ENCODE results near the gene PISD.

PISD gene

DNA sequence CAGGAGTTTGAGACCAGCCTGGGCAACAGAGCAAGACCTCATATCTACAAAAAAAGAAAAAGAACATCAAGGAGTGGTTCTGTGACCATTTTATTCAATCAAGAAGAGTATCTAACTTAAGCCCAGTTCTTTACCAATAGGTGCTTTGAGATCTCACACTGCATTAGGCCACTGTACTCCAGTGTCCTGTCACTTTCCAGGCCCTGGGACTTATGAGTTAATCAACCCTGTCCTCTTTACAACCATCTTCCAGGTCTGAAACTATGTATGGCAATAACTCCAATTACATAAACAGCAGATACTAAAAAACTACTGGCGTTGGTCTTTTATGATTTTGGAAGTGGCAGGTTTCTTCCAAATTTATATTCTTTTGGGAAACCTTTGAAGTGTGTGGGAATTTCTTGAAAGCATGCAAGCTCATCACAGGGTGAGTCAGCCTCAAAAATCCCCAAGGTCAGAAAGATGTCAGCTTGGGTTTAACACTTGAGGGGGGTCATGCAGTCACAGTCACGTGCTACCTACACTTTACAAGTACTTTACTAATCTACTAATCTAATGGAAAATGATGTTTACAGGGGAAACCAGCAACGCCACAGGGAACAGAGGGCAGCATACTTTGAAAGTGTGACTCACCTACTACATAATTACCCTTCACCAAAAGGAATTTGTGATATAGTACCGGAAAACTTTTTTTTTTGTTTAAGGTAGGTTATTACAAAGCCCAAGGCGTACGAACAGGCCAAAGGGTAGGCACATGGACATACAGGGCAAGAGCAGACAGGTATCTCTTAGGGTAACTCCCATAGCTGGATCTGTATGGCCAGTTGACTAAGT is 15.6 kb downstream of the PISD start:
- H3K4me3 Mint-ChIP-seq: no peak overlapping the region
- peak; percentile 81 to 94 for ATAC-seq (replicated peaks)
- H3K27me3 Mint-ChIP-seq: no peaks in the 10 kb centered on the region
- H3K36me3 Mint-ChIP-seq: peaks cover 17 to 32% of the 10 kb centered on the region in 2 donors
- no peaks in the 10 kb centered on the region for H3K9me3 Mint-ChIP-seq
- DNase-seq: peak; percentile 38
- peak overlapping the region; percentile 83 for H3K27ac Mint-ChIP-seq
- H3K4me1 Mint-ChIP-seq: peaks cover 26 to 34% of the 10 kb centered on the region in 2 donors

DNA sequence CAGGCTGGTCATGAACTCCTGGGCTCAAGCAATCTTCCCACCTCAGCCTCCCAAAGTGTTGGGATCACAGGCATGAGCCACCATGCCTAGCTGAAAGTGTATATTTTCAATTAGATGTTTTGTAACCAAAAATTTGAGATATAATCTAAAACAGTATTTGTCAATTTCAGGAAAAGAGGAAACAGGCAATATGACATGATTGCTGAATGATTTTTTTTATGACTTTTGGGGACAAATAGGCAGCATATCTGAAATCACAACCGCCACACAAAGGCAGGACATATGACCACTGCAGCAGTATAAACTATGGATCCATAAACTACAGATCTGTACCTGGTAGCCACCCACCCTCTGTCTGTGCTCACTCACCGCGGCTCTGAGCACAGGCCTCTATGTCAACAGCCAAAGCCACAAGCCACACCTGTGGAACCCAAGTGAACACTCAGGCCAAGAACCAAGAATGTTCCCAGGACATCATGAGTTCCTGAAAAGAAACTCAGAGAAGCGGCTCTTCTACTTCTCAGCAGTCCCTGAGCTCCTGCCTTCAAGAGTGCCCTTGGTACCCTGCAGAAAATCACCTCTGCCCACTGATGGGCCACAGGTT is 22.5 kb downstream of the PISD start:
- Mint-ChIP-seq H3K27ac (peak overlapping the region; percentile 85), H3K36me3 (peaks cover 12 to 20% of the 10 kb centered on the region in 2 donors), H3K9me3 (no peaks in the 10 kb centered on the region), H3K27me3 (no peaks in the 10 kb centered on the region), H3K4me3 (peak overlapping the region; percentile 6 to 84), H3K4me1 (peaks cover 32 to 48% of the 10 kb centered on the region in 2 donors)
- ATAC-seq (replicated peaks) (no peak), DNase-seq (no peak)

DNA sequence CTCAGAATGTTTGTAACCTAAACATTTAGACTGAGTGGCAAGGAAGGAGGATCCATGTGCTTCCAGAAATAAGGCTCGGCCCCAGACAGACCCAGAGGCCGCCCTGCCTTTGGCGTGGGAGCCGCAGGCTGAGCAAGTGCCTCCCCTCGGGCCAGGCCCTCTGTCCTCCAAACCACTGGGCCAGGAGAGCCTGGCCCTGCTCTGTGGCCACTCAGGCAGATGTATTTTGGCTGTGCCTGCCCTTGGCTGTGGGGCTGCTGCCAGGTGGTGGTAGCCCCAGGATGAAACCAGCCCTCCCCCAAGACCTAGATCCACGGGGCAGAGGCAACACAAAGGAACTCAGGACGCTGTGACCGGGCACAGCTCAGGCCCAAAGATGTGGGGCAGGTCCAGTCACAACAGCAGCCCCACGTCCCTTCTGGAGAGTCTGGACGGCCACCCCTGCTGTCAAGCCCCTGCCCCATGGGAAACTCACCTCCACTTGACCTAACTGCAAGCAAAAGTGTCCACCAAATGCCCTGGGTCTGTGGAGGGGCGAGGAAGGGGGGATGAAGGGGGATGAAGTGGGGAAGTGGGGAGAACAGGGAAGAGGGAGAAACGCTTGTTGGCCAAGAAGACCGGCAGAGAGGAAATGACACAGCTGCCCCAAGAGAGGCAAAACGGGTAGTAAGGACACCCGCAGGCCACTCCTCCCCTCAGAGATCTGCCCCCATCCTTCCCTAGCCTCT is 24.0 kb downstream of the PISD start:
- peaks cover 41 to 63% of the 10 kb centered on the region in 2 donors for H3K4me1 Mint-ChIP-seq
- ATAC-seq (replicated peaks): peak; percentile 74 to 77

DNA sequence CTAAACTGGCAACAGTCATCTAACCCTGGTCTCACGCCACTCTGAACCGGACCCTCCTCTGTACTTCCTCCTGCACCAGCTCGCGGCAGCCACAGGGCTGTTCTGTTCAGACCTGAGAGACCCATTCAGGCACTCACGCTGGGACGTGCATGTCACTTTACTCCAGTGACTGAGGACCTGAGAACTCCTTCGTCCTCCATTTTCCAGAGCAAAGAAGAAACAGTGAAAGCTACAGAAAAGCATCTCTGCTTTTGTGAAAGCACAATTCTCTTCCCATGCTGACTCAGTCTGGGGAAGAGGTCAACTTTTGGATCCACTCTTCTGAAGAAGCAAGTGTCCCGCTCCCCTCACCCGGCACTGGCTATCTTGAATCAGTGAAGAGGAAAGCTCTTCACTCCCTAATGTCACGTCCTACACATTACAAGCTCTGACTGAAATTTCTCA is 24.5 kb downstream of the PISD start:
- no peaks in the 10 kb centered on the region for H3K9me3 Mint-ChIP-seq
- DNase-seq: peak; percentile 58
- ATAC-seq (replicated peaks): peak; percentile 84
- H3K27ac Mint-ChIP-seq: peak overlapping the region; percentile 85
- no peaks in the 10 kb centered on the region for H3K27me3 Mint-ChIP-seq
- peaks cover 44 to 66% of the 10 kb centered on the region in 2 donors for H3K4me1 Mint-ChIP-seq
- peak overlapping the region; percentile 82 to 84 for H3K4me3 Mint-ChIP-seq
- peaks cover 13 to 25% of the 10 kb centered on the region in 2 donors for H3K36me3 Mint-ChIP-seq

More for the DNA sequence above, 24.0 kb downstream of the PISD start:
- peak; percentile 50 for DNase-seq
- Mint-ChIP-seq H3K27ac (peak overlapping the region; percentile 85), H3K27me3 (no peaks in the 10 kb centered on the region), H3K9me3 (no peaks in the 10 kb centered on the region), H3K36me3 (peaks cover 13 to 25% of the 10 kb centered on the region in 2 donors), H3K4me3 (peak overlapping the region; percentile 82 to 84)

DNA sequence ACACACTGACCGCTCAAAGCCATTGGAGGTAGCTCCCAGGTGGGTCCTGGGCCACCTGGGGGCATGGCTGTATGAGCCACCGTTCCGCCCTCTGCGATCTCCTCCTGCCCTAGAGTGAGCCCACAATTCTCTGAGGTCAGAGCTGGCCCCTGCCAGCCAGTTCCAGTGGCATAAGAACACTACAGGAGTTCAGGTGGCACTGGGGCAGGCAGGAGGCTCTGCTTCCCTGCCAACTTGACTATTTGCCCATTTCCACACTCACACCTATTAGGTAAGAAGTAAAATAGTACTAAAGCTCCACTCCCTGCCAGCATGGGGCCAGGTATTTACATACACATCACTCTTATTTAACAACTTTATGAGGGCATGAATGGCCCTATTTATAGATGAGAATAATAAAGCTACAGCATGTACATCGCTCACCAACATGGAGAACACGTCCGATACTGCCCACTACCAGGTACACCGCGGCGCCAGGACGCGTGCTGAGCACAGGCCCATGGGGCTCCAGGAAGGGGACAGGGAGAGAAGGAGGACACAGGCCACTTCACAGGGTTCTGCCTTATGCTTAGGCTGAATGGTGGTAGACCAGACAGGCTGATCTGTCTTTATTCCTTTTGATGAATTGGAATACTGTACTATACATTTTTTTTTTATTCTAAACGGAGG is 26.2 kb downstream of the PISD start:
- Mint-ChIP-seq H3K4me3 (no peak overlapping the region), H3K9me3 (no peaks in the 10 kb centered on the region), H3K4me1 (peaks cover 48 to 83% of the 10 kb centered on the region in 2 donors)

DNA sequence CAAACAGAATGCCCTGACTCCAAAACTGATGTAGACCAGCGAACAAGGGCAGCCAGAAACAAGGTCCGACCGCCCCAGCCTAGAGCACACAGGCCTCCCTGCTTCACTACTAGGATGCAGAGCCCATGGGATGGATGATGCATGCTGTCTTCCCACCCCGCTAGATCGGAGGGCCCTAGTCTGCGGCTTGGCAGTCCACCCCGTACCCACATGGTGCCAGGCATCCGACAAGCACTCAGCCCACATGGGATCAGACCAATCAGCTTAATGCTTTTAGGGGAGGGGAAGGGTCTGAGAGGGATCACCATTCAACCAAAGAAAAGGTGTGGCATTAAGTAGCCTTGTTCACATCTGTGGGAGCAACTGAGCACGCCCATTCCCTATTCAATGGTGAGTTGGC is 30.6 kb downstream of the PISD start:
- Mint-ChIP-seq H3K9me3 (no peaks in the 10 kb centered on the region), H3K27me3 (no peaks in the 10 kb centered on the region), H3K27ac (peak overlapping the region; percentile 98), H3K4me3 (peak overlapping the region; percentile 85 to 93), H3K4me1 (peaks cover 52 to 85% of the 10 kb centered on the region in 2 donors), H3K36me3 (peaks cover 15 to 43% of the 10 kb centered on the region in 2 donors)
- no peak for ATAC-seq (replicated peaks)
- no peak for DNase-seq

More for the DNA sequence above, 26.2 kb downstream of the PISD start:
- ATAC-seq (replicated peaks): no peak
- DNase-seq: no peak
- H3K27ac Mint-ChIP-seq: peak overlapping the region; percentile 47
- peaks cover 9 to 16% of the 10 kb centered on the region in 2 donors for H3K36me3 Mint-ChIP-seq
- H3K27me3 Mint-ChIP-seq: no peaks in the 10 kb centered on the region

DNA sequence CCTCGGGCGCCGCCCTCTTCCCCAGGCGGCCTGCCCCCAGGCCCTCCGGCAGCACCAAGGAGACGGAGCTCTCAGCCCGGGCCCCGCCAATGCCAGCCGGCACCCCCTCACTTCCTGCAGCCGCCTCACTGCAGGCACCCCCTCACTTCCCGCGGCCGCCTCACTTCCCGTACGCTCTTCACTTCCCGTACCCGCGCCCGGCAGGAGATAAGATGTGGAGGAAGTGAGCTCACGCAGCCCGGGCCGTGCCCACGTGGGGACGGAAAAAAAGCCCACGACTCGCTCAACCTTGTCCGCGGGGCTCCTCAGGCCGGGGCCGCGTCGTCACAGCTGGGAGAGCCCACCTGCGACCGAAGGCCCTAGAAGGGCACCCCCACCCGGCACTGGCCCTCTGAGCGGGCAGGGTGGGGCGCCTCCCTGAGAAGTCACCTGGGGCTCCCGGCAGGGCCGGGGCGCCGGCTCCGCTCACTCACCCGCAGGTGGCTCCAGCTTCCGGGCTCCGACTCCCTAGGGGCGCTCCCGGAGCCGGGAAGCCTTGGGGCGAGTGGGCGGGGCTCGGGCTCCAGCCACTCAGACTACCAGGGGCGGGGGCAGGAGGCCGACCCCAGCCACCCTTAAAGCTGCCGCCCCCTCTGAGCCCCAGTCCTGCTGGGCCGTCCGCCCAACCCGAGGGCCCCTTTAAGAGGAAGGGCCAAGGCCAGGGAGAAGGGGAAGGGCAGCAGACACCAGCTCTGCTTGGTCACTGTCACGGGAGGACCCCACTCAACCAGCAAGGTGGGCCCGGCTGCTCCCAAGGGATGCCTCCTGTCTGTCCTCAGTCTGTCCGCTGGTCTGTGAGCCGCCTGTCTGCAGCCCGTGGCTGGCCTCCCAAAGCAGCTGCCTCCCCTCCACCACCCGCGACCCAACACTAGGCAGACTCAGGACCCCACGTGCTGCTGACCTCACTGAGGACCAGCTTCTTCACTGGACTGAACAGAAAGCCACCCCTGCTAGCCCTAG is 31.4 kb downstream of the PISD start:
- Mint-ChIP-seq H3K4me3 (peak overlapping the region; percentile 85 to 93), H3K9me3 (no peaks in the 10 kb centered on the region), H3K4me1 (peaks cover 52 to 88% of the 10 kb centered on the region in 2 donors), H3K27me3 (no peaks in the 10 kb centered on the region), H3K36me3 (peaks cover 18 to 46% of the 10 kb centered on the region in 2 donors), H3K27ac (peak overlapping the region; percentile 98)
- DNase-seq (peak; percentile 88), ATAC-seq (replicated peaks) (peak; percentile 84 to 86)

DNA sequence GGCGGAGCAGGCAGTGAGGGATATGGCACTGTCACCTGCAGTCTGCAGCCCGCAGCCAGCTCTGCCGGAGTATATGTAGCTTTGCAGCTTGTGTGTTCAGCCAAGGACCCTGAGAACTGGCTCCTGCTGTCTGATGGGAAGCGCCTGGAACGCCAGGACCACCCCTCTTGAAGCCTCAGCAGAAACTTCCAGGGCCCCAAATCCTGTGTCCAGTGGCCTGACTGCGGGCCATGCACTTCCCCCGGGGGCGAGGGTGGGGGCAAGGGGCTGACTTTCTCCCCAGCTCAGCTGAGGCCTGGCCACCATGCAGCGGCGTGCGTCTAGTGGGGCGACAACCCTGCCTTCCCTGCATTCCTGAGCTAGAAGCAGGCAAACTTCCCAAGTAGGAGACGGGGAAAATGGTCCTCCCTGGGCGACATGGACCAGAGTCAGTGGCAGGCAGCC is 32.3 kb downstream of the PISD start:
- DNase-seq (no peak), ATAC-seq (replicated peaks) (no peak)
- Mint-ChIP-seq H3K4me3 (peak overlapping the region; percentile 85 to 93), H3K27ac (peak overlapping the region; percentile 67), H3K9me3 (no peaks in the 10 kb centered on the region), H3K36me3 (peaks cover 22 to 50% of the 10 kb centered on the region in 2 donors), H3K27me3 (no peaks in the 10 kb centered on the region), H3K4me1 (peaks cover 53 to 88% of the 10 kb centered on the region in 2 donors)

DNA sequence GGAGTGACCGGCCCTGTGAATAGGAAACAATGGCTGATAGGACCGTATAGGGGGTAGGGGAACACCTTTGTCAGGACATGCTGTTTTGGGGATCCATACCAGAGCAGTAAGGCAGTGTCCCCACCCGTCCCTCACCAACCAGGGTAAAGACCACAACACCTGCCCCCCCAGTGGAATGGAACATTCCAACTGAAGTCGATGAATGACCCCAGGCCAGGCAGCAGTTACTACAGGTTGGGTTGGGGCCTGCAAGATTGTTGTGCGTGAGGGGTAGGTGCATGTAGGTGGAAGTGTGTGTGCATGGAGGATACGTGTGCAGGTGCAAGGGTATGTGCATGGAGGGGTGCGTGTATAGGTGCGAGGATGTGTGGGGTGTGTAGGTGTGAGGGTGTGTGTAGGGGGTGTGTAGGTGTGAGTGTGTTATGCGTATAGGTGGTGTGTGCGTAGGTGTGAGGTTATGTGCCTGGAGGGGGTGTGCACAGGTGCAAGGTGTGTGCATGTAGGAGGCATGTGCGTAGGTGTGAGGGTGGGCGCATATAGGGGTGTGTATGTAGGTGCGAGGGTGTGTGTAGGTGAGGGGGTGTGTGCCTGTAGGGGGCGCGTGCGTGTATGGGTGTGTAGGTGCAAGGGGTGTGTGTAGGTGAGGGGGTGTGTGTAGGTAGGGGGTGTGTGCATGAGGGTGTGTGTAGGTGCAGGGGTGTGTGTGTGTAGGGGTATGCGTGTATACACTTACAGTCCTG is 32.9 kb downstream of the PISD start:
- Mint-ChIP-seq H3K36me3 (peaks cover 27 to 55% of the 10 kb centered on the region in 2 donors), H3K27me3 (no peaks in the 10 kb centered on the region), H3K9me3 (no peaks in the 10 kb centered on the region), H3K4me1 (peaks cover 55 to 90% of the 10 kb centered on the region in 2 donors), H3K4me3 (peak overlapping the region; percentile 85 to 93), H3K27ac (peak overlapping the region; percentile 78)
- ATAC-seq (replicated peaks) (no peak), DNase-seq (no peak)

DNA sequence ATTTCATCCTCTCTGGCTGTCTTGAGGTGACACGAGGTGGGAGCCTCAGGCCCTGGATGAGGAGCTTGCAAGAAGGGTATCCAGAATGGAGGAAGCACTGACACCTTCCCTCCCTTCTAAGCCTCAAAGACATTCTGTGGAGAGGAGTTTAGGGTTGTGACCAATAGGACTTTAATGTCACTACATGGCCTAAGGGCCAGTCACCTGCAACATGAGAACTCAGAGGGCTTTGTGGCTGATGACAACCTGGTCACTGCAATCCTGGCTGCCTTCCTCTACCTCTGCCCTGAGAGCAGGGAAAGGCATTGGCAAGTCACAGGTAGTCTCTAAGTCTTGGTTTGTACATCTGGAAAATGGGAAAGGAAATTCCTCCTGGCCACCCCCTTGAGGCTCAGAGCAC is 33.7 kb downstream of the PISD start:
- H3K27ac Mint-ChIP-seq: peak overlapping the region; percentile 67
- no peaks in the 10 kb centered on the region for H3K9me3 Mint-ChIP-seq
- DNase-seq (no peak), ATAC-seq (replicated peaks) (no peak)
- H3K4me3 Mint-ChIP-seq: peak overlapping the region in 1 of 2 donors; percentile 93
- peaks cover 26 to 51% of the 10 kb centered on the region in 2 donors for H3K36me3 Mint-ChIP-seq
- H3K27me3 Mint-ChIP-seq: no peaks in the 10 kb centered on the region
- H3K4me1 Mint-ChIP-seq: peaks cover 51 to 88% of the 10 kb centered on the region in 2 donors

DNA sequence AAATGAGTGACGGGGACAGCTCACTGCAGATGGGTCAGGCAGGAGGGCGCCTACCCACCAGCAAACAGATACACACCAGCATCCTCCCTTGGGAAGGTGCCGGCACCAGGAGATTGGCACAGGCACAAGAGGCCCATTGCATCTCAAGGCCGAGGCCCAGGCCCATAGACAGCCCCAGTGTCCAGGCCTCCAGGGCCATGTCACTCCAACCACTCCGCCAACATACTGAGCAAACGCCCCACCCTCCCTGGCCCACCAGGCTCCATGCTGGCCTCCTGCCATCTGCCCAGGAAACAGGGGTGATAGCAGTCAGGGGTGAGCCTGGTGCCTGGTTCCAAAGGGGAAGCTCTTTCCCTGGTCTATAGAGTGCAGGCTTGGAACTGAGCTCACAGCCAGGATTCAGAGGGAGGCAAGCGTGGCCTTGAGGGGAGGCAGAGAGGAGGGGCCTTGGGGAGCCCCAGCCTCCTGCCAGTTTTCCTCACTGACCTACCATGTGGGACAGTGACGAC is 34.7 kb downstream of the PISD start:
- Mint-ChIP-seq H3K9me3 (no peaks in the 10 kb centered on the region), H3K36me3 (peaks cover 26 to 53% of the 10 kb centered on the region in 2 donors), H3K27me3 (no peaks in the 10 kb centered on the region), H3K27ac (peak overlapping the region; percentile 65), H3K4me1 (peaks cover 44 to 83% of the 10 kb centered on the region in 2 donors), H3K4me3 (no peak overlapping the region)
- DNase-seq (no peak), ATAC-seq (replicated peaks) (no peak)

Measured in stimulated activated naive B cell treated with anti-CD40 and anti-IgM and Interleukin-4, amounts not matched to agents 10 μg/mL and 1 μg/mL and 100 μg/mL, for 72 hours (primary cell).